CD4-positive, alpha-beta memory T cell (primary cell): Measurements from ENCODE around the gene ANKRD6. TPM values are rescaled to one million over a fixed set of nuclear protein-coding genes. Genes with fewer than 3 reads are reported as not detected.
"Not testable (repeated sequence)": the region's sequence is repeated elsewhere in the genome, so short reads cannot be mapped to it uniquely, and the experiment has no call there.

Experiments used
- CTCF ChIA-PET: fragments of 350-600 bp; sonication (Branson Sonifier 250); formaldehyde crosslinking; loops from one replicate; lab custom pipeline; 2021; ENCODE audit warnings: inconsistent platforms; ENCODE audit not compliant: partially characterized antibody; lab: Charles Lee
- POLR2A ChIA-PET: fragments of 350-600 bp; sonication (Branson Sonifier 250); formaldehyde crosslinking; loops from one replicate; lab custom pipeline; 2021; ENCODE audit not compliant: partially characterized antibody; lab: Charles Lee
- DNase-seq, 5 donors: peaks; one replicate each; pipeline versions ENCODE4 v3.0.0 to v3.0.0-alpha.2; 2020 to 2022; ENCODE audit warnings: mixed read lengths in 1 of 5
- H3K27ac ChIP-seq: one replicate; pipeline ENCODE4 v1.7.0; 2013; ENCODE audit warnings: low read depth, low read length
- H3K27me3 ChIP-seq: 2 replicates; pipeline ENCODE4 v1.7.0; 2013; ENCODE audit warnings: mild to moderate bottlenecking, low read length, moderate library complexity; ENCODE audit not compliant: insufficient read depth
- H3K36me3 ChIP-seq: 2 replicates; pipeline ENCODE4 v1.7.0; 2013; ENCODE audit warnings: mild to moderate bottlenecking, low read length, moderate library complexity; ENCODE audit not compliant: insufficient read depth
- H3K4me1 ChIP-seq: 2 replicates; pipeline ENCODE4 v1.7.0; 2013; ENCODE audit warnings: mild to moderate bottlenecking, low read length, moderate library complexity; ENCODE audit not compliant: insufficient read depth
- H3K4me3 ChIP-seq, 2 donors: one replicate each; pipeline ENCODE4 v1.7.0; 2013; ENCODE audit warnings: low read length in 2 of 2, mild to moderate bottlenecking in 1 of 2
- H3K9me3 ChIP-seq, 2 donors: one replicate each; pipeline ENCODE4 v1.7.0; 2013; ENCODE audit warnings: low read length in 2 of 2, control low read depth in 1 of 2; ENCODE audit not compliant: control insufficient read depth in 1 of 2
- H3K27ac Mint-ChIP-seq, 7 donors: one replicate each; pipeline ENCODE4 v1.8.0; 2020 to 2021; ENCODE audit warnings: mixed read lengths in 7 of 7, mild to moderate bottlenecking in 6 of 7, inconsistent platforms in 3 of 7, moderate library complexity in 3 of 7
- H3K27me3 Mint-ChIP-seq, 2 donors: one replicate each; pipeline ENCODE4 v1.8.0; 2020 to 2021; ENCODE audit warnings: mixed read lengths in 2 of 2
- H3K36me3 Mint-ChIP-seq, 2 donors: one replicate each; pipeline ENCODE4 v1.8.0; 2020 to 2021; ENCODE audit warnings: mixed read lengths in 2 of 2, inconsistent platforms in 1 of 2, mild to moderate bottlenecking in 1 of 2
- H3K4me1 Mint-ChIP-seq, 4 donors: one replicate each; pipeline ENCODE4 v1.8.0; 2020 to 2021; ENCODE audit warnings: mixed read lengths in 4 of 4, mild to moderate bottlenecking in 1 of 4
- H3K4me3 Mint-ChIP-seq, 8 donors: one replicate each; pipeline ENCODE4 v1.8.0; 2020 to 2021; ENCODE audit warnings: mixed read lengths in 8 of 8, mild to moderate bottlenecking in 7 of 8, moderate library complexity in 6 of 8, inconsistent platforms in 3 of 8
- H3K9me3 Mint-ChIP-seq, 8 donors: one replicate each; pipeline ENCODE4 v1.8.0; 2020 to 2021; ENCODE audit warnings: mixed read lengths in 8 of 8, mild to moderate bottlenecking in 5 of 8, inconsistent platforms in 3 of 8, moderate library complexity in 1 of 8
- intact Hi-C: fragments of 100-400 bp; cut with micrococcal nuclease; formaldehyde crosslinking; loops from one replicate; pipeline ENCODE4 v1.15.1; 2023
- polyA plus RNA-seq, 2 donors: library from polyadenylated mRNA; unstranded; fragments of 300-500 nt; fragmentation: Illumina TruSeq; gene quantifications; one replicate each; pipeline ENCODE4 v1.2.3, GENCODE V29; 2021
- total RNA-seq, 2 experiments: library from RNA; stranded (reverse); gene quantifications; one replicate each; pipeline ENCODE4 v1.2.3, GENCODE V29; 2021

The ANKRD6 gene
- total and polyA plus RNA-seq, 4 experiments from 2014 or later: 2.8 to 5.8 (median 4.3) TPM

- H3K36me3 ChIP-seq: no peaks in the 10 kb centered on the region
- ChIA-PET CTCF (no interaction called here), POLR2A (no interaction called here)
- H3K4me3 Mint-ChIP-seq: no peak overlapping the region
- no peak for DNase-seq
- no peaks in the 10 kb centered on the region for H3K9me3 Mint-ChIP-seq
- no peaks in the 10 kb centered on the region for H3K27me3 Mint-ChIP-seq
- peaks cover 0 to 11% of the 10 kb centered on the region in 2 donors for H3K36me3 Mint-ChIP-seq
- H3K4me1 ChIP-seq: no peaks in the 10 kb centered on the region
- no peak overlapping the region for H3K27ac Mint-ChIP-seq
- H3K9me3 ChIP-seq: no peaks in the 10 kb centered on the region
- no peak overlapping the region for H3K27ac ChIP-seq
- H3K27me3 ChIP-seq: no peaks in the 10 kb centered on the region
- intact Hi-C loops: no loop called here
- no peaks in the 10 kb centered on the region for H3K4me1 Mint-ChIP-seq
- no peak overlapping the region for H3K4me3 ChIP-seq
Measured at GRCh38 chr6:89616531-89616930, 183.6 kb downstream of the ANKRD6 start.

GRCh38 chr6:89618026-89618425, 185.1 kb downstream of the ANKRD6 start:
- Histone ChIP-seq H3K27ac (no peak overlapping the region), H3K27me3 (no peaks in the 10 kb centered on the region), H3K36me3 (no peaks in the 10 kb centered on the region), H3K4me3 (no peak overlapping the region), H3K4me1 (no peaks in the 10 kb centered on the region), H3K9me3 (no peaks in the 10 kb centered on the region)
- no peak for DNase-seq
- H3K36me3 Mint-ChIP-seq: peaks cover 1 to 14% of the 10 kb centered on the region in 2 donors
- CTCF ChIA-PET: no interaction called here
- no peaks in the 10 kb centered on the region for H3K4me1 Mint-ChIP-seq
- POLR2A ChIA-PET: no interaction called here
- peak overlapping the region in 1 of 7 donors; percentile 54 for H3K27ac Mint-ChIP-seq
- no peaks in the 10 kb centered on the region for H3K9me3 Mint-ChIP-seq
- no peaks in the 10 kb centered on the region for H3K27me3 Mint-ChIP-seq
- no peak overlapping the region for H3K4me3 Mint-ChIP-seq
- intact Hi-C loops: no loop called here

GRCh38 chr6:89619567-89619966, 186.6 kb downstream of the ANKRD6 start:
- Histone ChIP-seq H3K27me3 (no peaks in the 10 kb centered on the region), H3K27ac (no peak overlapping the region), H3K36me3 (no peaks in the 10 kb centered on the region), H3K9me3 (no peaks in the 10 kb centered on the region), H3K4me1 (no peaks in the 10 kb centered on the region), H3K4me3 (no peak overlapping the region)
- no peak overlapping the region for H3K27ac Mint-ChIP-seq
- H3K27me3 Mint-ChIP-seq: no peaks in the 10 kb centered on the region
- ChIA-PET POLR2A (no interaction called here), CTCF (no interaction called here)
- DNase-seq: no peak
- no peak overlapping the region for H3K4me3 Mint-ChIP-seq
- intact Hi-C loops: no loop called here
- peaks cover 1 to 14% of the 10 kb centered on the region in 2 donors for H3K36me3 Mint-ChIP-seq
- no peaks in the 10 kb centered on the region for H3K9me3 Mint-ChIP-seq
- no peaks in the 10 kb centered on the region for H3K4me1 Mint-ChIP-seq

- H3K27me3 Mint-ChIP-seq: no peaks in the 10 kb centered on the region
- Histone ChIP-seq H3K36me3 (no peaks in the 10 kb centered on the region), H3K4me3 (no peak overlapping the region), H3K27me3 (no peaks in the 10 kb centered on the region), H3K9me3 (no peaks in the 10 kb centered on the region), H3K27ac (no peak overlapping the region), H3K4me1 (no peaks in the 10 kb centered on the region)
- POLR2A ChIA-PET: no interaction called here
- H3K36me3 Mint-ChIP-seq: peaks cover 3 to 15% of the 10 kb centered on the region in 2 donors
- H3K4me3 Mint-ChIP-seq: peak overlapping the region in 1 of 8 donors; percentile 48
- CTCF ChIA-PET: no interaction called here
- intact Hi-C loops: no loop called here
- no peaks in the 10 kb centered on the region for H3K9me3 Mint-ChIP-seq
- no peak for DNase-seq
- H3K27ac Mint-ChIP-seq: peak overlapping the region in 1 of 7 donors; percentile 30
- H3K4me1 Mint-ChIP-seq: peaks cover 0 to 1% (median 0%) of the 10 kb centered on the region in 4 donors
Measured at GRCh38 chr6:89623749-89624148, 190.8 kb downstream of the ANKRD6 start.

- no peaks in the 10 kb centered on the region for H3K36me3 ChIP-seq
- Mint-ChIP-seq H3K27ac (no peak overlapping the region), H3K4me3 (no peak overlapping the region), H3K9me3 (no peaks in the 10 kb centered on the region), H3K4me1 (peaks cover 0 to 8% (median 3%) of the 10 kb centered on the region in 4 donors), H3K36me3 (peaks cover 9 to 18% of the 10 kb centered on the region in 2 donors), H3K27me3 (no peaks in the 10 kb centered on the region)
- POLR2A ChIA-PET: no interaction called here
- CTCF ChIA-PET: no interaction called here
- intact Hi-C loops: no loop called here
- no peaks in the 10 kb centered on the region for H3K4me1 ChIP-seq
- no peaks in the 10 kb centered on the region for H3K9me3 ChIP-seq
- DNase-seq: no peak
- H3K27me3 ChIP-seq: no peaks in the 10 kb centered on the region
- no peak overlapping the region for H3K27ac ChIP-seq
- no peak overlapping the region for H3K4me3 ChIP-seq
Measured at GRCh38 chr6:89630488-89630887, 197.5 kb downstream of the ANKRD6 start.

- DNase-seq, H3K4me3 ChIP-seq, H3K9me3 ChIP-seq, H3K27ac ChIP-seq, H3K9me3 Mint-ChIP-seq, POLR2A ChIA-PET, H3K27me3 Mint-ChIP-seq, H3K27me3 ChIP-seq, H3K36me3 ChIP-seq, intact Hi-C loops: not testable (repeated sequence)
- H3K4me1 ChIP-seq: peaks cover 18% of the 10 kb centered on the region
- Mint-ChIP-seq H3K4me1 (peaks cover 20 to 45% (median 29%) of the 10 kb centered on the region in 4 donors), H3K4me3 (peak overlapping the region in 6 of 8 donors; percentile 20 to 46 (median 35)), H3K36me3 (peaks cover 23 to 39% of the 10 kb centered on the region in 2 donors), H3K27ac (peak overlapping the region in 3 of 7 donors; percentile 6 to 17 (median 11))
- CTCF ChIA-PET: interaction anchor here (0.7 kb wide), 1 partner anchor 513 kb away, joined by 4 read pairs; no protein-coding TSS in a partner anchor
Measured at GRCh38 chr6:89636412-89636811, 203.5 kb downstream of the ANKRD6 start.

GRCh38 chr6:89637960-89638319, 205.0 kb downstream of the ANKRD6 start:
- DNase-seq: no peak
- ChIA-PET POLR2A (interaction anchor here (0.7 to 2.4 kb wide), 11 partner anchors 11 to 949 kb away, joined by 3 to 21 read pairs (median 4); partner anchors contain the start of genes MAP3K7, MDN1, PM20D2 and PNRC1), CTCF (interaction anchor here (0.9 to 2.6 kb wide), 7 partner anchors 10 to 266 kb away, joined by 3 to 6 read pairs (median 4); partner anchors contain the start of gene ANKRD6)
- peak overlapping the region; percentile 95 to 98 (median 96) for H3K4me3 Mint-ChIP-seq
- intact Hi-C loops: loop anchor here (1.0 to 2.0 kb wide), 4 partner anchors 181 to 949 kb away; partner anchors contain the start of genes MAP3K7, MDN1 and RNGTT
- H3K27ac ChIP-seq: peak overlapping the region; percentile 95
- no peaks in the 10 kb centered on the region for H3K9me3 ChIP-seq
- peaks cover 18% of the 10 kb centered on the region for H3K4me1 ChIP-seq
- peak overlapping the region; percentile 98 to 100 (median 99) for H3K27ac Mint-ChIP-seq
- H3K9me3 Mint-ChIP-seq: peaks cover 0 to 3% (median 0%) of the 10 kb centered on the region in 8 donors
- H3K36me3 Mint-ChIP-seq: peaks cover 24 to 44% of the 10 kb centered on the region in 2 donors
- peak overlapping the region; percentile 97 to 99 for H3K4me3 ChIP-seq
- H3K4me1 Mint-ChIP-seq: peaks cover 20 to 45% (median 29%) of the 10 kb centered on the region in 4 donors
- H3K27me3 ChIP-seq: no peaks in the 10 kb centered on the region
- no peaks in the 10 kb centered on the region for H3K27me3 Mint-ChIP-seq
- H3K36me3 ChIP-seq: peaks cover 3% of the 10 kb centered on the region
